Umbilical cord (tissue), 2 donors: Measurements from ENCODE around the gene SPEG. TPM values are rescaled to one million over a fixed set of nuclear protein-coding genes. Genes with fewer than 3 reads are reported as not detected.
"Not testable (repeated sequence)": the region's sequence is repeated elsewhere in the genome, so short reads cannot be mapped to it uniquely, and the experiment has no call there.

ENCODE experiments used
- DNase-seq: peaks from one replicate; pipeline ENCODE4 v3.0.0-alpha.2; 2015; ENCODE audit warnings: low spot score
- total RNA-seq: library from RNA; depleted of rRNA; stranded (reverse); fragments of >200 nt; gene quantifications from one replicate; pipeline ENCODE4 v1.2.3, GENCODE V29; 2014; ENCODE audit warnings: low replicate concordance; ENCODE audit not compliant: insufficient read depth

Gene SPEG
- total RNA-seq, 1 donor from 2014 or later = 61.9 TPM

DNA sequence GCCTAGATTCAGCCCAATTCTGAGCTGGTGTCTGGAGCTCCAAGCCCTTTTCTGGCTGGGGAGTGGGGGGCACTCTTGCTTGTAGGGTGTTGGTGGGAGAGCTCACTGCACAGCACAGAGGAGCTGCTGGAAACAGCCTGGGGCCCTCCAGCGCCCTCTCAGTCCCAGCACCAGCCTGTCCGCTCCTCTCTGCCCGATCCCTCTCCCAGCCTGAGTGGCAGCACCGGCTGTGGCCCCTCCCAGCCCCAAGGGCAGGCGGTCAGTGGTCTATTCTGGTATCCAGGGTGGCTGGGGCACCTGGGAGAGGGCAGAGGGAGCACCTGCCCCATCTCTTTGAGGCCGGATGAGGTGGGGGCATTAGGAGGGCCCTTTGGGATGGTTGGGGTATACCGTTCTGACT lies 29.7 kb upstream of the SPEG start:
- no peak for DNase-seq

- peak; percentile 60 for DNase-seq
Measured at GRCh38 chr2:219405451-219405850, 29.2 kb upstream of the SPEG start.

DNA sequence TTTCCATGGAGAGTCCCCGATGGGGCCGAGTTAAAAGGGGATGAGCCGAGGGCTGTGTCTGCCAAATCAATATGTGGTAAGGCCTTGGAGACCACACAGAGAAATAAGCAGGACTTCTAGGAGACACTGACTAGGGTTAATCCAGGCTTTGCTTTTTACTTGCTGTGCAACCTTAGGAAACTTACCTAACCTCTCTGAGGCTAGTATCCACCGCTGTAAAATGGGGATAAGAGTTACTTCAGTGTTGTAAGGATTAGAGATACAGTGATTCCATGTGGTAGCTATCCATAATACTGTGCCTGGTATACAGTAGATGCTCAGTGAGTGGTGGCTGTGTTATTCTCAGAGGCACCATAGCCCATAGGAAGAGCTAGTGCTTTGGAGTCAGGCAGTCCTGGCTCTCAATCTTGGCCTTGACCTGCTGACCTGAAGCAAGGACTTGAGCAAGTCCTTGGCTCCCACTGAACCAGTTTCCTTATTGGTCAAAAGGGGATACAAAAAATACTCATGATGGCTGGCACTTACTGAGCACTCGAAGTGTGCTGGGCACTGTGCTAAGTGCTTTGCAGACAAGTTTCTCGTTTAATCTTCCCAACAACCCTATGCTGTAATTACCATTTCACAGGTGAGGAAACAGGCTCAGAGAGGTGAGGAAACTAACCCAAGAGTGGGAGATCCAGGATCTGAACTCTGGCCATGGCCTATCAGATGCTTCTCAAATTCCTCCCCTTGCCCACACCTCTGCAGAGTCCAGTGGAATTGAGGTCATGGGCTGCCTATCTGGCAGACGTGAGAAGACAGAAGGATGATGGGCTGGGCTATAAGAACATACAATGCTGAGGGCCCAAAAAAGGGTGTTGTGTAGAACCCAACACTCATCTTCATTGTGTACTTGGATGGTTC lies 28.4 kb upstream of the SPEG start:
- DNase-seq = no peak

GRCh38 chr2:219406861-219407230 lies 27.8 kb upstream of the SPEG start:
- peak; percentile 97 for DNase-seq

GRCh38 chr2:219407343-219407742 lies 27.3 kb upstream of the SPEG start:
- not testable (repeated sequence) for DNase-seq

- peak; percentile 78 for DNase-seq
Measured at GRCh38 chr2:219408204-219408603, 26.4 kb upstream of the SPEG start.

- DNase-seq = peak; percentile 96
Measured at GRCh38 chr2:219408631-219409030, 26.0 kb upstream of the SPEG start.

GRCh38 chr2:219409619-219410018 lies 25.0 kb upstream of the SPEG start:
- DNase-seq = no peak

- no peak for DNase-seq
Measured at GRCh38 chr2:219410390-219410789, 24.3 kb upstream of the SPEG start.

DNA sequence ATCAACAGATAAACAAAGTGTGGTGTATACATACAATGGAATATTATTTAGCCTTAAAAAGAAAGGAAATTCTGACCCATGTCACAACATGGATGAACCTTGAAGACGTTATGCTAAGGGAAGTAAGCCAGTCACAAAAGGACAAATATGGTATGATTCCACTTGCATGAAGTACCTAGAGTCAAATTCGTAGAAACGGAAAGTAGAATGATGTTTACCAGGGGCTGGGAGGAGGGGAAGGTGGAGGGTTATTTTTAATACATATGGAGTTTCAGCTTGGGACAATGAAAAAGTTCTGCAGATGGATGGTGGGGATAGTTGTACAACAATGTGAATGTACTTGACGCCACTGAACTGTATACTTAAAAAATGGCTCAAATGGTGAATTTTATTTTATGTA lies 19.8 kb upstream of the SPEG start:
- no peak for DNase-seq

GRCh38 chr2:219415580-219416234 lies 18.9 kb upstream of the SPEG start:
- no peak for DNase-seq

GRCh38 chr2:219416235-219416602 lies 18.4 kb upstream of the SPEG start:
- peak; percentile 64 for DNase-seq

- DNase-seq = no peak
Measured at GRCh38 chr2:219416938-219417337, 17.7 kb upstream of the SPEG start.

DNA sequence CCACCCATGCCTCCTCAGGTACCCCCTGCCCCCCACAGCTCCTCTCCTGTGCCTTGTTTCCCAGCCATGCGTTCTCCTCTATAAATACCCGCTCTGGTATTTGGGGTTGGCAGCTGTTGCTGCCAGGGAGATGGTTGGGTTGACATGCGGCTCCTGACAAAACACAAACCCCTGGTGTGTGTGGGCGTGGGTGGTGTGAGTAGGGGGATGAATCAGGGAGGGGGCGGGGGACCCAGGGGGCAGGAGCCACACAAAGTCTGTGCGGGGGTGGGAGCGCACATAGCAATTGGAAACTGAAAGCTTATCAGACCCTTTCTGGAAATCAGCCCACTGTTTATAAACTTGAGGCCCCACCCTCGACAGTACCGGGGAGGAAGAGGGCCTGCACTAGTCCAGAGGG lies 17.3 kb upstream of the SPEG start:
- DNase-seq = no peak

DNA sequence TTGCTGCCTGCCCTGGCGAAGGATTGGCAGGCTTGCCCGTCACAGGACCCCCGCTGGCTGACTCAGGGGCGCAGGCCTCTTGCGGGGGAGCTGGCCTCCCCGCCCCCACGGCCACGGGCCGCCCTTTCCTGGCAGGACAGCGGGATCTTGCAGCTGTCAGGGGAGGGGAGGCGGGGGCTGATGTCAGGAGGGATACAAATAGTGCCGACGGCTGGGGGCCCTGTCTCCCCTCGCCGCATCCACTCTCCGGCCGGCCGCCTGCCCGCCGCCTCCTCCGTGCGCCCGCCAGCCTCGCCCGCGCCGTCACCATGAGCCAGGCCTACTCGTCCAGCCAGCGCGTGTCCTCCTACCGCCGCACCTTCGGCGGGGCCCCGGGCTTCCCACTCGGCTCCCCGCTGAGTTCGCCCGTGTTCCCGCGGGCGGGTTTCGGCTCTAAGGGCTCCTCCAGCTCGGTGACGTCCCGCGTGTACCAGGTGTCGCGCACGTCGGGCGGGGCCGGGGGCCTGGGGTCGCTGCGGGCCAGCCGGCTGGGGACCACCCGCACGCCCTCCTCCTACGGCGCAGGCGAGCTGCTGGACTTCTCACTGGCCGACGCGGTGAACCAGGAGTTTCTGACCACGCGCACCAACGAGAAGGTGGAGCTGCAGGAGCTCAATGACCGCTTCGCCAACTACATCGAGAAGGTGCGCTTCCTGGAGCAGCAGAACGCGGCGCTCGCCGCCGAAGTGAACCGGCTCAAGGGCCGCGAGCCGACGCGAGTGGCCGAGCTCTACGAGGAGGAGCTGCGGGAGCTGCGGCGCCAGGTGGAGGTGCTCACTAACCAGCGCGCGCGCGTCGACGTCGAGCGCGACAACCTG lies 16.3 kb upstream of the SPEG start, which contains the start of gene DES:
Gene DES (plus strand): TSS at position 223 of the 857 bp plus-strand sequence. CDS start 86 bp downstream, at position 309.
- DNase-seq = peak; percentile 83

- DNase-seq = no peak
Measured at GRCh38 chr2:219419012-219419324, 15.7 kb upstream of the SPEG start.

DNA sequence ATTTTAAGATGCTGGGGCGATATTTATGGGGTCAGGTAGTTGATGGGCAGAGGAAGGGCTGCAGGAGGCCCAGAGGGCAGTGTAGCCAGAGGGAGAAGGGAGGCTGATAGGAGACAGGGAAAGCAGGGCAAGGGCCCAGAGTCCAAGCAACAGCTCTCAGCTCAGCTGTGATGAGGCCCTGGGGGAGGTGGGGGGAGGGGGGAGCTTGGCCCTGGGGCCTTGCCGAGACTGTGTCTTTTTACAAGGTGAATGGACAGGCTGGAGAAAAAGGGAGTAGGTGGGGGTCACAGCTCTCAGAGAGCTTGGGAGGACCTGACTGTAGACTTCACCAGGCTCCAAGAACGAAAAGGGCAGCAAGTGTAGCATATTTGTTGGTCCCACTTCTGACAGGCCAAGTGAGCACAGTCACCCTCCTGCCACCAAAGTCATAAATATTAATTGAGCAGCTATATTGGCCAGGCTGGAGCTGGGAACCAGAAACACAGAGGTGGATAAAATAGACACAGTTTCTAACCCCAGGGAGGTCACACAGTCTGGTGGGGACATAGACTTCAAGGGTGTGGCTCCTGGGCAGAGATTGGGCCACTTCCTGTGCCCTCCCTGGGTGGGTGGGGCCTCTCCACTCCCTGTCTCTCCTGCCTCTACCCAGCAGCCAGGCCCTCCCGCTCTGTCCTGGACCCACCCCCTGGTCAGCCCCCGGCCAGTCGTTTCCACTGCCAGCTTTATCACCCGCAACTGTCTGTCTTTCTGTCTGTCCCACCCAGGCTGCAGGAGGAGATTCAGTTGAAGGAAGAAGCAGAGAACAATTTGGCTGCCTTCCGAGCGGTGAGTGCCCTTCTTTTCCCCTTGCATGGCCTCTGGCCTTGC lies 15.1 kb upstream of the SPEG start:
- DNase-seq = peak; percentile 71

DNA sequence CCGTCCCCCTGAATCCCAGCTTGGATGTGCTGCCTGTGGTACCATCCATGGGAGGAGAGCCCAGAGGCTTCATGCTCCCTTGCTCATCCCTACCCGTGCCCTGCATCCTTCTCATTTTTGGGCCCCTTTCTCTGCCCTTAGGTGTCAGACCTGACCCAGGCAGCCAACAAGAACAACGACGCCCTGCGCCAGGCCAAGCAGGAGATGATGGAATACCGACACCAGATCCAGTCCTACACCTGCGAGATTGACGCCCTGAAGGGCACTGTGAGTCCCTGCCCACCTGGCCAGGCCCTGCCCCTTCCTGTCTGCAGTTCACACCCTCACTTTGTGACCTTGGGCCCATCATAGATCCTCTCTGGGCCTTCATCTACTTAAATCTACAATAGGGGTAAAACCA lies 14.0 kb upstream of the SPEG start:
- no peak for DNase-seq

- no peak for DNase-seq
Measured at GRCh38 chr2:219421323-219421722, 13.3 kb upstream of the SPEG start.

DNA sequence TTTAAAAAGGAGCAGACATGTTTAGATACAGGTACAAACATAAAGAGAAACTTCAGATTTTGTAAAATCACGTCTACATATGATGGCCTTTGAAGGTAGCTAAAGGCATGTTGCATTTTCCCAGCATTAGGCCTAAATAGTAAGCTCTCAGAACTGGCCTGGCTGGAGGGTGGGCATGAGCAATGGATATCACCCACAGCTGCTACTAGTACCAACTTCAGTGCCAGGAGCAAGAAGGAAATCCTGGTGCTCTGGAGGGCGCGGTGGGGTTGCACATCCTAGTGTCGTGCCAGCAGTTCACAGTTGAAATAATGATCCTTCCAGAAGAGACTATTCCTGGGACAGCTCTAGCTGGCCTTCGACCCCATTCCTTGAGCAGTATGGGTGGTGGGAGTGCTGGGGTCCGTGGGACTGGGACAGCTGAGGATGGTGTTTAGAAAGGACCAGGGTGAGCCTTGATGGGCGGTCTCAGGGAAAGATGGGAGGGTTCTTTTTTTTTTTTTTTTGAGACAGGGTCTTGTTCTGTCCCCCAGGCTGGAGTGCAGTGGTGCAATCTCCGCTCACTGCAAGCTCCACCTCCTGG lies 11.6 kb upstream of the SPEG start:
- DNase-seq = no peak
